HG03108 (cell line): ENCODE results near the gene PSMB9.

Experiments used
- ATAC-seq: cut with Tn5 transposase; IDR thresholded peaks from one replicate; pipeline ENCODE4 v1.9.1; 2021; ENCODE audit warnings: moderate library complexity; ENCODE audit not compliant: unreplicated experiment

Gene PSMB9

GRCh38 chr6:32894085-32895005 lies 40.4 kb downstream of the PSMB9 start:
- ATAC-seq = peak; percentile 98

DNA sequence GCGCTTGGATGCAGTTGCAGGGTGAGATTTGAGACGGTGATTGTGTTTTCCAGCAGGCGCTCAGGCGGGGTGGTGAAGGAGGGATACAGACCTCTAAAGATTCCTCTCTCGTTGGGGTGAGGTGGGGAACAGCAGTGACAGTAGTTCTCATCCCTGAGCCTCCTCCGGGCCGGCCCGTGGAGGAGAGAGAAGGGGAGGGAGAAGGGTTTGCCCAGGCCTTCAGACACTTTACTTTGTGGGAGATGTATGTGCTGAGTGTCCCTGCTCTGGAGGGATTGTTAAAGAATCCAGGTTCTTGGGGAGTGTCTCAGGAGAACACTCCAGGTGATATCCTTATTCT lies 41.0 kb downstream of the PSMB9 start:
- ATAC-seq = peak; percentile 6

GRCh38 chr6:32903952-32904351 lies 50.0 kb downstream of the PSMB9 start:
- ATAC-seq = no peak

DNA sequence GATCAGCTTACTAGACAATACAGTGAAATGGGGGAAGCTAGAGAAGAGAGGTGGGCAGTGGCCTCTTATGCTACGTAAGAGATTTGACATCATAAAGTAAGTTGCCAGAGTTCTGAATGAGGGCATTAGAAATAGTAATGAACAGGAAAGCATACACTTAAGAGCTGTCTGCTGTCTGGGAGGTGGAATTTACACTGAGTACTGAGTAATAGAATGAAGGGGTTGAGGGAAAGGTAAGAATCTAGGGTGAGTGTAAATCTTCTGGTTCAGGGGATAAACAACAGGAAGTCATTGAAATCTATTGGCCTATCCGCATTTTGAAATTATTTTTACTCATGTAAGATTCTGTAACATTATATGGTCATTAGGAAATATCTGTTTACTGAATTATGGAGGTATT lies 51.1 kb downstream of the PSMB9 start:
- ATAC-seq = no peak

- ATAC-seq = no peak
These were observed 52.5 kb downstream of the PSMB9 start for GRCh38 chr6:32906539-32906938.

- no peak for ATAC-seq
These were observed 54.9 kb downstream of the PSMB9 start for GRCh38 chr6:32908897-32909296.
